ENCODE data around the gene TFPI2. TPM values are rescaled to one million over a fixed set of nuclear protein-coding genes. Genes with fewer than 3 reads are reported as not detected.

The TFPI2 gene
- total and polyA plus RNA-seq, 7 donors, result 0.55 to 5.0 (median 2.5) TPM

GRCh38 chr7:93894966-93895640 lies 4.5 kb upstream of the TFPI2 start:
- Histone ChIP-seq H3K27ac (no peak overlapping the region), H3K9me3 (no peaks in the 10 kb centered on the region), H3K4me3 (no peak overlapping the region), H3K4me1 (peaks cover 0 to 15% (median 4%) of the 10 kb centered on the region in 4 donors), H3K27me3 (peaks cover 0 to 13% (median 0%) of the 10 kb centered on the region in 3 donors), H3K36me3 (no peaks in the 10 kb centered on the region)
- intact Hi-C loops (cut with DNase I), result no loop called here
- 80 to 82% methylated on average over 3 of the region's 3 CpGs for WGBS, 2 donors
- TF ChIP-seq POLR2AphosphoS5 (IDR thresholded peaks at IDR 0.05) (peak in 1 of 4 donors; percentile 8), POLR2A (IDR thresholded peaks at IDR 0.05) (no peak), EP300 (IDR thresholded peaks at IDR 0.05) (no peak)
- DNase-seq, result no peak

- no peak overlapping the region for H3K4me3 ChIP-seq
- H3K9me3 ChIP-seq, result no peaks in the 10 kb centered on the region
- TF ChIP-seq EP300 (IDR thresholded peaks at IDR 0.05) (no peak), POLR2AphosphoS5 (IDR thresholded peaks at IDR 0.05) (no peak), POLR2A (IDR thresholded peaks at IDR 0.05) (no peak), CTCF (IDR thresholded peaks at IDR 0.05) (no peak)
- peaks cover 0 to 14% (median 0%) of the 10 kb centered on the region in 3 donors for H3K27me3 ChIP-seq
- H3K27ac ChIP-seq, result no peak overlapping the region
- intact Hi-C loops (cut with DNase I), result no loop called here
- no peak for DNase-seq
- H3K4me1 ChIP-seq, result peaks cover 0 to 15% (median 4%) of the 10 kb centered on the region in 4 donors
- 75 to 88% methylated on average over 1 of the region's 1 CpG for WGBS, 2 donors
- H3K36me3 ChIP-seq, result no peaks in the 10 kb centered on the region
These were observed 3.9 kb upstream of the TFPI2 start for GRCh38 chr7:93894426-93894825.

- peak overlapping the region in 2 of 4 donors; percentile 2 to 22 for H3K27ac ChIP-seq
- H3K4me1 ChIP-seq, result peaks cover 0 to 9% (median 4%) of the 10 kb centered on the region in 4 donors
- DNase-seq, result peak; percentile 69
These were observed 501 bp downstream of the TFPI2 start for GRCh38 chr7:93890041-93890463.

GRCh38 chr7:93889261-93889660 lies 1.3 kb downstream of the TFPI2 start:
- TF ChIP-seq POLR2AphosphoS5 (IDR thresholded peaks at IDR 0.05), result no peak
- no peak for TF ChIP-seq EP300 (IDR thresholded peaks at IDR 0.05)
- TF ChIP-seq POLR2A (IDR thresholded peaks at IDR 0.05), result no peak
- no peak for TF ChIP-seq CTCF (IDR thresholded peaks at IDR 0.05)
- intact Hi-C loops (cut with DNase I), result no loop called here
- Histone ChIP-seq H3K4me3 (no peak overlapping the region), H3K27me3 (peaks cover 0 to 14% (median 0%) of the 10 kb centered on the region in 3 donors), H3K4me1 (peaks cover 0 to 7% (median 4%) of the 10 kb centered on the region in 4 donors), H3K27ac (no peak overlapping the region), H3K9me3 (no peaks in the 10 kb centered on the region), H3K36me3 (no peaks in the 10 kb centered on the region)
- 88 to 89% methylated on average over 3 of the region's 3 CpGs for whole genome bisulfite sequencing, 2 donors
- no peak for DNase-seq

More at GRCh38 chr7:93890041-93890463, 501 bp downstream of the TFPI2 start:
- intact Hi-C loops (cut with DNase I), result no loop called here
- Histone ChIP-seq H3K4me3 (peak overlapping the region; percentile 30 to 57 (median 53)), H3K27me3 (peaks cover 0 to 14% (median 0%) of the 10 kb centered on the region in 3 donors), H3K9me3 (no peaks in the 10 kb centered on the region), H3K36me3 (no peaks in the 10 kb centered on the region)
- 1 to 3% methylated on average over 28 of the region's 28 CpGs for WGBS, 2 donors
- TF ChIP-seq POLR2A (IDR thresholded peaks at IDR 0.05) (no peak), CTCF (IDR thresholded peaks at IDR 0.05) (no peak), EP300 (IDR thresholded peaks at IDR 0.05) (no peak), POLR2AphosphoS5 (IDR thresholded peaks at IDR 0.05) (no peak)

- Histone ChIP-seq H3K9me3 (no peaks in the 10 kb centered on the region), H3K36me3 (no peaks in the 10 kb centered on the region), H3K4me1 (no peaks in the 10 kb centered on the region), H3K27ac (no peak overlapping the region), H3K4me3 (no peak overlapping the region), H3K27me3 (no peaks in the 10 kb centered on the region)
- TF ChIP-seq CTCF (IDR thresholded peaks at IDR 0.05) (no peak), POLR2A (IDR thresholded peaks at IDR 0.05) (no peak), EP300 (IDR thresholded peaks at IDR 0.05) (no peak), POLR2AphosphoS5 (IDR thresholded peaks at IDR 0.05) (no peak)
- no peak for DNase-seq
- intact Hi-C loops (cut with DNase I), result no loop called here
- 82 to 89% methylated on average over 1 of the region's 1 CpG for WGBS, 2 donors
These were observed 6.0 kb downstream of the TFPI2 start for GRCh38 chr7:93884541-93884940.

Measured in sigmoid colon (tissue), 7 donors.